Activated T-cell treated with anti-CD3 and anti-CD28 coated beads for 1 hour (primary cell): ENCODE measurements around the gene DCD.
"Not testable (repeated sequence)": the region's sequence is repeated elsewhere in the genome, so short reads cannot be mapped to it uniquely, and the experiment has no call there.

Experiments used
- DNase-seq: peaks from one replicate; pipeline ENCODE4 v3.0.0-alpha.2; 2020; ENCODE audit warnings: low read depth

Gene DCD

GRCh38 chr12:54653025-54653424, 4.9 kb upstream of the DCD start:
- no peak for DNase-seq

- DNase-seq = no peak
Observed at GRCh38 chr12:54650889-54651288, 2.7 kb upstream of the DCD start.

- no peak for DNase-seq
Observed at GRCh38 chr12:54650409-54650808, 2.2 kb upstream of the DCD start.

GRCh38 chr12:54649825-54650224, 1.7 kb upstream of the DCD start:
- DNase-seq = no peak

- no peak for DNase-seq
Observed at GRCh38 chr12:54641554-54641953, 6.6 kb downstream of the DCD start.

GRCh38 chr12:54641089-54641488, 7.1 kb downstream of the DCD start:
- DNase-seq = no peak

- DNase-seq = not testable (repeated sequence)
Observed at GRCh38 chr12:54639112-54639511, 9.1 kb downstream of the DCD start.

GRCh38 chr12:54634795-54635194, 13.4 kb downstream of the DCD start, which contains the start of gene LACRT:
Gene LACRT, minus strand, starts transcription at chr12:54634895. Its CDS starts 54 bp downstream, at chr12:54634841.
- DNase-seq = no peak

GRCh38 chr12:54631988-54632728, 16.0 kb downstream of the DCD start:
- no peak for DNase-seq

- no peak for DNase-seq
Observed at GRCh38 chr12:54631551-54631950, 16.6 kb downstream of the DCD start.

GRCh38 chr12:54629925-54630324, 18.2 kb downstream of the DCD start:
- DNase-seq = no peak

- no peak for DNase-seq
Observed at GRCh38 chr12:54628186-54628846, 19.8 kb downstream of the DCD start.

GRCh38 chr12:54627304-54627703, 20.9 kb downstream of the DCD start:
- DNase-seq = no peak

GRCh38 chr12:54625598-54625997, 22.6 kb downstream of the DCD start:
- DNase-seq = no peak

GRCh38 chr12:54624315-54625279, 23.6 kb downstream of the DCD start:
- DNase-seq = no peak

- no peak for DNase-seq
Observed at GRCh38 chr12:54622463-54623183, 25.5 kb downstream of the DCD start.

GRCh38 chr12:54616933-54617680, 31.1 kb downstream of the DCD start:
- no peak for DNase-seq

GRCh38 chr12:54612225-54612750, 35.9 kb downstream of the DCD start:
- DNase-seq = no peak

- no peak for DNase-seq
Observed at GRCh38 chr12:54611715-54612149, 36.4 kb downstream of the DCD start.

- no peak for DNase-seq
Observed at GRCh38 chr12:54608769-54609168, 39.4 kb downstream of the DCD start.

GRCh38 chr12:54608156-54608555, 40.0 kb downstream of the DCD start:
- DNase-seq = no peak
